Neural progenitor cell (in vitro differentiated cells): ENCODE data around the gene RANBP6. TPM values are rescaled to one million over a fixed set of nuclear protein-coding genes. Genes with fewer than 3 reads are reported as not detected.

Experiments used
- DNase-seq: peaks from one replicate; pipeline ENCODE4 v3.0.0-alpha.2; 2016; ENCODE audit warnings: low spot score
- H2AFZ ChIP-seq: fragments of 200-600 bp; sonication (generic); replicated peaks from 2 replicates; pipeline ENCODE4 v1.6.1; 2016; ENCODE audit warnings: antibody characterized with exemption
- H3F3A ChIP-seq: fragments of 200-600 bp; sonication (generic); 2 replicates; pipeline ENCODE4 v1.6.1; 2016; ENCODE audit warnings: antibody characterized with exemption, low read depth
- H3K27ac ChIP-seq: fragments of 200-600 bp; sonication (generic); 2 replicates; pipeline ENCODE4 v1.5.1; 2016; ENCODE audit warnings: mild to moderate bottlenecking
- H3K27me3 ChIP-seq: fragments of 200-600 bp; sonication (generic); 2 replicates; pipeline ENCODE4 v1.6.1; 2016; ENCODE audit warnings: mild to moderate bottlenecking, moderate library complexity
- H3K36me3 ChIP-seq: fragments of 200-600 bp; sonication (generic); 2 replicates; pipeline ENCODE4 v1.5.1; 2016
- H3K4me1 ChIP-seq: fragments of 200-600 bp; sonication (generic); 2 replicates; pipeline ENCODE4 v1.6.1; 2016; ENCODE audit warnings: mixed run types
- H3K4me2 ChIP-seq: fragments of 200-600 bp; sonication (generic); 2 replicates; pipeline ENCODE4 v1.6.1; 2016
- H3K4me3 ChIP-seq: fragments of 200-600 bp; sonication (generic); 2 replicates; pipeline ENCODE4 v1.5.1; 2016
- H3K79me2 ChIP-seq: fragments of 200-600 bp; sonication (generic); 2 replicates; pipeline ENCODE4 v1.6.1; 2016; ENCODE audit warnings: low read depth
- H3K9ac ChIP-seq: fragments of 200-600 bp; sonication (generic); 2 replicates; pipeline ENCODE4 v1.6.1; 2016
- H3K9me3 ChIP-seq: fragments of 200-600 bp; sonication (generic); 2 replicates; pipeline ENCODE4 v1.5.1; 2016; ENCODE audit warnings: low read depth
- H4K20me1 ChIP-seq: fragments of 200-600 bp; sonication (generic); 2 replicates; pipeline ENCODE4 v1.6.1; 2016; ENCODE audit warnings: low read depth
- H3K27ac Mint-ChIP-seq: 3 replicates; pipeline ENCODE4 v1.8.0; 2021; ENCODE audit warnings: mixed read lengths
- H3K27me3 Mint-ChIP-seq: 2 replicates; pipeline ENCODE4 v1.8.0; 2022; ENCODE audit warnings: low read depth, mild to moderate bottlenecking, inconsistent platforms, moderate library complexity, mixed read lengths; ENCODE audit not compliant: insufficient read depth
- H3K36me3 Mint-ChIP-seq: 3 replicates; pipeline ENCODE4 v1.8.0; 2021; ENCODE audit warnings: mixed read lengths
- H3K4me1 Mint-ChIP-seq: 3 replicates; pipeline ENCODE4 v1.8.0; 2021; ENCODE audit warnings: mixed read lengths
- H3K4me3 Mint-ChIP-seq: 3 replicates; pipeline ENCODE4 v1.8.0; 2021; ENCODE audit warnings: mild to moderate bottlenecking, moderate library complexity, mixed read lengths
- H3K9me3 Mint-ChIP-seq: 3 replicates; pipeline ENCODE4 v1.8.0; 2020; ENCODE audit warnings: mixed read lengths
- EZH2 ChIP-seq: fragments of 200-600 bp; sonication (generic); IDR thresholded peaks from 2 replicates; pipeline ENCODE4 v1.6.1; 2017; ENCODE audit warnings: antibody characterized with exemption, mild to moderate bottlenecking, moderate library complexity
- EZH2phosphoT487 ChIP-seq: fragments of 200-600 bp; sonication (generic); IDR thresholded peaks from 2 replicates; pipeline ENCODE4 v1.6.1; 2017; ENCODE audit warnings: antibody characterized with exemption
- total RNA-seq: library from RNA; depleted of rRNA; stranded (reverse); fragments of >200 nt; gene quantifications from 2 replicates; pipeline ENCODE4 v1.2.3, GENCODE V29; 2015; ENCODE audit warnings: low replicate concordance
- TF ChIP-seq, protein P1 (sequence below): fragments of 200-600 bp; sonication (generic); IDR thresholded peaks from 2 replicates; pipeline ENCODE4 v1.5.1; 2017; ENCODE audit warnings: antibody characterized with exemption, mild to moderate bottlenecking

RANBP6 gene
- total RNA-seq, 1 donor from 2014 or later = 63.0 TPM

DNA sequence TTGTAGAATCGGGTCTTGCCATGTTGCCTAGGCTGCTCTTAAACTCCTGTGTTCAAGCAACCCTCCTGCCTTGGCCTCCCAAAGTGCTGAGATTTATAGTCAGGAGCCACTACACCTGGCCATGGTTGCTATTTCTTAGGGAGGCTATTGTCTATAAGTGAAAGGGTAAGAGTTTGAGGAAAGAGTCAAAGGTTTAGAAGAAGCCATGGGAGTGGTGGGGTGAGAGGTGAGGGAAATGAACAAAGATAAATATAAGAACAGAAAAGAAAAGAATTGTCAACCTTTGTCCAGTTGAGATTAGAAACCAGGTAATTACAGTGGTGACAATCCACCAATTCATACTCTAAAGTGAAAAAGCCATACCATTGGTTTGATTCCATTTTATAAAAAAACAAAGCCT is 32.6 kb upstream of the RANBP6 start:
- DNase-seq = no peak
- H3K9me3 ChIP-seq = no peaks in the 10 kb centered on the region
- peaks cover 15% of the 10 kb centered on the region for H3K4me1 Mint-ChIP-seq

DNA sequence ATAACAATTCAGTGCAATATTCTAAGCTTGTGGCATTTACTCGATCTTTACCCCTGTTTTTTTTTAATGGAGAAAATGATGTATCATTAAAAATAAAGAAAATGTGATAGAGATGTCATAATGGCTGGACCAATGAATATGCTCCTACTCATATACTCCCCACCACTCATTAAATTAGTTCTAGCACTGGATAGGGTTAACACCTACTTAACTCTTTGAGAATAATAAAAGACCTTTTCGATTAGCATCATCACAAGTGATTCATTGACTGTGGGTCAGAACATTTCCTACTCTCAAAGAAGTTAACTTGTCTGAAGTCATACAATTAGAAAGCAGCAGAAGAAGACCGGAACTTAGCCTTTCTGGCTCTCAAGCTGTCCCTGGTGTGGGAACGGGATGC is 31.6 kb upstream of the RANBP6 start:
- Histone ChIP-seq H3K27ac (no peak overlapping the region), H3K79me2 (no peaks in the 10 kb centered on the region), H3K36me3 (no peaks in the 10 kb centered on the region), H4K20me1 (no peaks in the 10 kb centered on the region), H2AFZ (no peak overlapping the region), H3K27me3 (peaks cover 21% of the 10 kb centered on the region), H3K4me2 (no peak overlapping the region), H3K4me3 (no peak overlapping the region), H3K4me1 (peaks cover 5% of the 10 kb centered on the region), H3K9ac (no peak overlapping the region), H3K9me3 (no peaks in the 10 kb centered on the region), H3F3A (peaks cover 10% of the 10 kb centered on the region)
- Mint-ChIP-seq H3K4me1 (peaks cover 11% of the 10 kb centered on the region), H3K36me3 (no peaks in the 10 kb centered on the region), H3K27ac (no peak overlapping the region), H3K9me3 (no peaks in the 10 kb centered on the region), H3K27me3 (peaks cover 3% of the 10 kb centered on the region), H3K4me3 (peak overlapping the region; percentile 18)
- no peak for DNase-seq
- TF ChIP-seq EZH2 (no peak), EZH2phosphoT487 (no peak)
- TF ChIP-seq, protein P1, sequence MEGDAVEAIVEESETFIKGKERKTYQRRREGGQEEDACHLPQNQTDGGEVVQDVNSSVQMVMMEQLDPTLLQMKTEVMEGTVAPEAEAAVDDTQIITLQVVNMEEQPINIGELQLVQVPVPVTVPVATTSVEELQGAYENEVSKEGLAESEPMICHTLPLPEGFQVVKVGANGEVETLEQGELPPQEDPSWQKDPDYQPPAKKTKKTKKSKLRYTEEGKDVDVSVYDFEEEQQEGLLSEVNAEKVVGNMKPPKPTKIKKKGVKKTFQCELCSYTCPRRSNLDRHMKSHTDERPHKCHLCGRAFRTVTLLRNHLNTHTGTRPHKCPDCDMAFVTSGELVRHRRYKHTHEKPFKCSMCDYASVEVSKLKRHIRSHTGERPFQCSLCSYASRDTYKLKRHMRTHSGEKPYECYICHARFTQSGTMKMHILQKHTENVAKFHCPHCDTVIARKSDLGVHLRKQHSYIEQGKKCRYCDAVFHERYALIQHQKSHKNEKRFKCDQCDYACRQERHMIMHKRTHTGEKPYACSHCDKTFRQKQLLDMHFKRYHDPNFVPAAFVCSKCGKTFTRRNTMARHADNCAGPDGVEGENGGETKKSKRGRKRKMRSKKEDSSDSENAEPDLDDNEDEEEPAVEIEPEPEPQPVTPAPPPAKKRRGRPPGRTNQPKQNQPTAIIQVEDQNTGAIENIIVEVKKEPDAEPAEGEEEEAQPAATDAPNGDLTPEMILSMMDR = no peak

More for the DNA sequence above, 32.6 kb upstream of the RANBP6 start:
- H3K27ac Mint-ChIP-seq = no peak overlapping the region
- Histone ChIP-seq H3K4me2 (no peak overlapping the region), H3K27ac (no peak overlapping the region), H3K4me3 (no peak overlapping the region), H4K20me1 (no peaks in the 10 kb centered on the region), H3K27me3 (peaks cover 21% of the 10 kb centered on the region), H3K4me1 (peaks cover 5% of the 10 kb centered on the region), H3K9ac (no peak overlapping the region), H3F3A (peaks cover 10% of the 10 kb centered on the region), H3K79me2 (no peaks in the 10 kb centered on the region), H3K36me3 (no peaks in the 10 kb centered on the region), H2AFZ (no peak overlapping the region)
- TF ChIP-seq EZH2 (no peak), EZH2phosphoT487 (no peak)
- TF ChIP-seq, protein P1 = no peak
- no peaks in the 10 kb centered on the region for H3K9me3 Mint-ChIP-seq
- H3K4me3 Mint-ChIP-seq = no peak overlapping the region
- no peaks in the 10 kb centered on the region for H3K36me3 Mint-ChIP-seq
- H3K27me3 Mint-ChIP-seq = peaks cover 3% of the 10 kb centered on the region

DNA sequence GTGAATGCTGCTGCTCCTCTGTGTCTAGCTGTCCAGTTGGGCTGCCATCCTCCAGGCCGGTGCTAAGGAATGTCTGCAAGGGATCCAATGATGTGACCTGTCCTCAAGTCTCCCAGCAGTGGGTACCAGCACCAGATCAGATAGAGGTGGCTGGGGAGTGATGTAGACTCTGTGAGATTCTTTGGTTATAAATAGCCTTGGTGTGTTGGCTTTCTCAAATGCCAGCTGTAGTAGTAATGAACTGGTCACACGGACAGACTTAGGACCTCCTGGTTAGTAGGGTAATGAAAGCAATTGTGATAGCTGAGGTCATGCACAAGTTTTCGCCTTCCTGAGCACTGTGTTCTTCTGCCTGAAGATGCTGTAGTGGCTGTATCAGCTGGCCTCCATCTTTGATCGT is 29.9 kb upstream of the RANBP6 start:
- peaks cover 10% of the 10 kb centered on the region for H3F3A ChIP-seq
- H3K4me1 Mint-ChIP-seq = peaks cover 11% of the 10 kb centered on the region
- peaks cover 21% of the 10 kb centered on the region for H3K27me3 ChIP-seq
- H3K36me3 Mint-ChIP-seq = no peaks in the 10 kb centered on the region
- H3K4me1 ChIP-seq = peaks cover 5% of the 10 kb centered on the region
- H4K20me1 ChIP-seq = no peaks in the 10 kb centered on the region
- H3K27me3 Mint-ChIP-seq = no peaks in the 10 kb centered on the region
- H3K4me2 ChIP-seq = no peak overlapping the region
- H3K27ac Mint-ChIP-seq = no peak overlapping the region
- no peak for TF ChIP-seq EZH2phosphoT487
- TF ChIP-seq, protein P1 = no peak
- H3K9ac ChIP-seq = no peak overlapping the region
- H3K36me3 ChIP-seq = no peaks in the 10 kb centered on the region
- no peak overlapping the region for H2AFZ ChIP-seq
- DNase-seq = no peak
- H3K4me3 Mint-ChIP-seq = no peak overlapping the region
- H3K9me3 Mint-ChIP-seq = no peaks in the 10 kb centered on the region
- H3K79me2 ChIP-seq = no peaks in the 10 kb centered on the region
- H3K27ac ChIP-seq = no peak overlapping the region
- no peaks in the 10 kb centered on the region for H3K9me3 ChIP-seq
- H3K4me3 ChIP-seq = no peak overlapping the region
